AG08396 (cell line): ENCODE results near the gene KCNMB1.

Experiments
- DNase-seq: peaks from one replicate; pipeline ENCODE4 v3.0.0; 2012; ENCODE audit warnings: low spot score, mixed read lengths

KCNMB1 gene

GRCh38 chr5:170339780-170340167 lies 49.4 kb downstream of the KCNMB1 start:
- DNase-seq, result no peak

- DNase-seq, result no peak
These were observed 50.0 kb downstream of the KCNMB1 start for GRCh38 chr5:170338933-170339779.

- no peak for DNase-seq
These were observed 50.9 kb downstream of the KCNMB1 start for GRCh38 chr5:170338291-170338690.

DNA sequence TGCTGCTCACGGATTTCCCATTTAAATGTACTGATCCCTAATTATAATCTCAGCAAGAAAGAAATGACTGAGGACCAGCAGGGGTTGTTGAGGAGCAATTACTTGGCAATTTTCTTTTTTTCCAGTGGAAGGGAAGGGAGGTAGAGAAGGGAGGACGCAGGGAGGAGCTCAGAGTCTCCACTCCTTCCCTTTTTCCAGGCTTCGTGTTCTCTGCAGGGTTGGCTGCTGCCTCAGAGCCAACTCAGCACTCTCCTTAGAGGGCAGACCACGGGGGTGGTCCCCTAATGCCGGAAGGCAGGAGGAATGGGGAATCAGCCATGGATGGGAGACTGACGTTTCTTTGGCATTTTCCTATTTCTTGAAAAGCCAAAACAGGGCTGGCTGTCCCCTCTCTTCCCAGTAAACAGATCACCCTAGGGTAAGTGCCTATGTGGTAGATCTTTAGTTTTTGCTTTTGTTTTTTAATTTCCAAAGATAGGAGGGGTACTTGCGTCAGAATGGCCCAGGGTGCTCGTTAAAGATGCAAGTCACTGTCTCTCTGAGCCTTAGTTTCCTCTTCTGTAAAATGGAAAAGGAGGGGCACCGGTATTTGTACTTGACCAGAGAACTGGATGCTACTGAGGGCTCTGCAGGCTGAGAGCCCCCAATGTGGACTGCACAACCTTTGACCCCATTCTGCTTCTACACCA lies 52.0 kb downstream of the KCNMB1 start:
- DNase-seq, result no peak

- no peak for DNase-seq
These were observed 53.1 kb downstream of the KCNMB1 start for GRCh38 chr5:170336065-170336464.

- DNase-seq, result no peak
These were observed 54.5 kb downstream of the KCNMB1 start for GRCh38 chr5:170334626-170335025.

DNA sequence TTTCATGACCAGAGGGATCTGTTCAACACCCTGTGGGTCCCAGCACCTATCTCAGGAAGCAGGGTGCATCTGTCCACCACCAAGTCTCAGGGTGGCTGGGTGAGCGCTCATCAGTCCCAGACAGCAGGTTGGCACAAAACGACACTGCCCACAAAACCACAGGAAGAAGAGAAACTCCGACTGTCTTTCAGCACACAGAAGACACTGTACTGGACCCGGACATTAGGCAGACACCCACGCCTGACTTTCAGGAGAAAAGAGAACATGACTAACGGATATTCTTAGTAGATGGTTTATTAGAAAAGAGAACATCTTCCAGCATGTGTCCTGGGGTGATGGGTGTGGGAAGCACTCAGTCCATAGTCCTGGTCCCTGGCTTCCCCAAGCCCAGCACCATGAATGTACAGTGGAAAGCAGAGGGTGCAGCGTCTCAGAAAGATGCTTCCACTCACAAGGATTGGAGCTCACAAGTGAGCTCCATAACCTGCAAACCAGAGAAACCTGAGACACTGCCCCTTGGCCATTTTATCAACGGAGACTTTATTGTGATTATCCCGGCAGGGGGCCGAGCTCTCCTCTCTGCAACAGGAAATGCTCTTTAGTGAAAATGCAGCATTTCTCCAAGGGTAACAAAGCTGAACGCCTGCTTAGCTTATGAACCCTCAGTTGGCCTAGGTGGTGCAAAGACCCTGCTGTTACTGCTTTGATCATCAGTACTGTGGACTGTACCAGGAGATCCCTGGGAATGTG lies 55.8 kb downstream of the KCNMB1 start:
- DNase-seq, result no peak

DNA sequence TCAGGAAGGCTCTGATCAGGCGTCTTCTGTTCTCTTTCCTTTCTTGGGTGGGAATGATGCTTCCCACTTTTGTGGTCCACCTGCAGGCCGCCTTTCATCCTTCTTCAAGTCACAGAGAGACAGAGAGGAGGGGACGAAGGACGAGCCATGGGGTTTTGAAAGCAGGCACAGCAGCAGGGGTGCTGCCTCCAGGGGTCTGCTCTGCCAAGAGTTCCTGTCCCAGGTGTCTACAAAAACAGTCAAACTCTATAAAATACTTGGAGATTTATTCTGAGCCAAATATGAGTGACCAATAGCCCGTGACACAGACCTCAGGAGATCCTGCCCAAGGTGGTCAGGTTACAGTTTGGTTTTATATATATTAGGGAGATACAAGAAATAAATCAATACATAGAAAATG lies 57.1 kb downstream of the KCNMB1 start:
- DNase-seq, result no peak

DNA sequence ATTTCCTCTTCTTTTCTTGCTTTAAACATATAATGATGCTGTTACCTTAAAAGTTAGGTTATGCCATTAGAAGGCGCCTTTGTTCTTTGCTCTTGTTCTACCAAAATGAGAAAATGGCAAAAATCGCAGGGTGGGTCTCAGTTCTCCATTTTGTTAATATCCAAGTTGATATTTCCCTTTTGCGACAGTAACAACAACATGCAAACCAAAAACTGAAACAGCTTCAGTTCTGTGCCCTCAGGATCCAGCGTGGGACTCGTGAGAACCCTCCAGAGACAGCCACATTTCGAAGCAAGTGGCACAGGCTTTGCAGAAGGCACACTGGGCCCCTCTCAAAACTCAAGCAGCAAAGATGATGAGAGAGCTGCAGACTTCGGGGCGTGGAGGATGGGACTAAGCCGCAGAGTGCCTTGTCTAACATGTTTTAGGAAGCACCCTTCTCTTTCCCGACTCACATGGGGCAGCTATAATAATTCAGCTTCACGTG lies 58.6 kb downstream of the KCNMB1 start:
- DNase-seq, result no peak

DNA sequence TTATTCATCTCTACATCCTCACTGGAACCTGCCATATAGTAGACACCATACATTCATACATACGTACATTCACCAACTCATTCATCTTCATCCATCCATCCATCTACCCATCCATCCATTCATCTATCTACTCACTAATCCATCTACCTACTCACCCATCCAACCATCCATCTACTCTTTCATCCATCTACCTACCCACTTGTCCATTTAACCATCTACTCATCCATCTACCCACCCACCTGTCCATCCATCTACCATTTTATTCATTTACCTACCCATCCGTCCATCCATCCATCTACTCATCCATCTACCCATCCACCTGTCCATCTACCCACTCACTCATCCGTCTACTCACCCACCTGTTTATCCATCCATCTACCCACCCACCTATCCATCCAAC lies 59.6 kb downstream of the KCNMB1 start:
- DNase-seq, result no peak

- DNase-seq, result no peak
These were observed 61.3 kb downstream of the KCNMB1 start for GRCh38 chr5:170327829-170328228.

DNA sequence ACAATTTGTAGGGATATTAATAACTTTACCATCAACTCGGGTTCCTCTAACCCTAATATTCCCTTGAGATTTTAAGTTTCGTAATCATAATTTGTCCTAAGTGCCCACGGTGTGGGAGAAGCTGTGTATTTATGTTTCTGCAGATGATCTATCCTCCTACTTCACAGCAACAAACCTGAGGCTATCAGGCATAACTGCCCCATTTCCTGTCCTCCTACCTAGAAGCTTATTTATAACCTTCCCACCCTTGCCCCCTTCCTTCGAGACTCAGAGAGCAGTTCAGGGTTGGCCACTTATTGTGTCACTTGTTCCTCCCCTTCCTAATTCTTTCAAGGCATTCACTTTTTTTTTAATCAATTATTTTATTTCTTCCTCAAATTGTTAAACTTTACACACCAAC lies 62.0 kb downstream of the KCNMB1 start:
- no peak for DNase-seq
